Measurements from ENCODE around the gene TCTN2.
A peak's percentile ranks its signal among the peaks of the same experiment; 100 is the strongest.

Gene TCTN2

GRCh38 chr12:123686636-123687190 is 15.8 kb downstream of the TCTN2 start:
- DNase-seq (ENCODE audit: low spot score), result no peak

DNA sequence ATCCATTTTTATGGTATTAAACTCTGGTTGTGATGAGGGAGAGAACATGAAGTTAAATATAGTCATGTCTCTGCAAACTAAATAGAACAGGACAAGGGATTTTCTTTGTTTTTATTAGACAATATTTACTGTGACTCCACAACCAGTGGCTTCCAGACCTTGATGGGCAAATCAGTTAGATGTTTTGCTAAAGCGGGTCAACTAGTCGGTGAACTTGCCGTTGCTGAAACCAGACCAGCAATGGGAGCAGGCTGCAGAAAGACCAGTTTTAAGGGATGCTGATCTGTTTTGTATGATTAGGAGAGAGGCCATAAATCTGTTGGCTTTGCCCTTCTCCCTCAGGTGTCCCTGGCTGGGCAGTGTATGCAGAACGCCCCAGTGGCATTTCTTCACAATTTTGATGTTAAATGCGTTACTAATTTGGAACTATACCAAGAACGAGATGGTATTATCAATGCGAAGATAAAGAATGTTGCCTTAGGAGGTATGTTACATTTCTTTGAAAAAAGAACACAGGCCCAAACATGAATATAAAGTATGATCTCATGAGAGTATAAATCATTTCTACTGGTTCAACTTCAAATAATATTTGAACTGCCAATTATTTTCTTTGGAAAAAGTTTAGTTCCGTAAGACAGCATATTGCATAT is 19.4 kb downstream of the TCTN2 start:
- no peak for DNase-seq (ENCODE audit: low spot score)

DNA sequence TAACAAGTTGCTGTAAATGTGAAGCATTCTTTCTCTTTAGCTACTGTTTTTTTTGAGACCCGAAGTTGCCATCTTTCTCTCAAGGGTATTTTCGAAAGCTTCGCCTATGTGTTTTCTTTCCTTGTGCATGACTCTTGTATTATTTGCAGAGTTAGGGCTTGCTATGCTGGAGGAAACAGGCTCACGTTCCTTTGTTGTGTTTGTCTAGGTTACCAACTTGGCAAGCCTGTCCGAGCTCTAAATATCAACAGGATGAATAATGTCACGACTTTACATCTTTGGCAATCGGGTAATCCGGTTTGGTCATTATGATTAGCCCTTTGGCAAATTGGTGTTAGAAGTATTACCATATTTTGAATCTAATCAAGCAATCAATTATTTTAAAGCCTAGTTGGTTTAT is 25.3 kb downstream of the TCTN2 start:
- no peak for DNase-seq (ENCODE audit: low spot score)

DNA sequence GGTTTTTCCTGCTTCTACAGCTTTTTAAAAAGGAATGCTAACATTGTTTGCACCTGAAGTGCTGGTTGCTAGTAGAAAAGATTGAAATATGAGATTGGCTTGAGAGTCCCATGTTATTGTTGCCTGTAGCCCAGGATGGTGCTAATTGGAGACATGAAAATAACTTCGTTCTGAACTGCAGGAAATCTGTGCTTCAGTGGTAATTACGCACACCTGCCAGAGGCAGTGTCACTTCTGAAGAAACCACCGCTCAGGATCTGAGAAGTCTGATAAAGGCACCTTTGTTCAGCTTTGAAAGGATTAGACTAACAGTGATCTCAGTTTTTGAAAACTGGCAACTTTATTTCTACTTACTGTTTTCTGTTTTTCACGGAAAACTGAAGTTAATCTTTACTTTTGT is 25.7 kb downstream of the TCTN2 start:
- DNase-seq (ENCODE audit: low spot score), result no peak

- no peak for DNase-seq (ENCODE audit: low spot score)
These were observed 35.0 kb downstream of the TCTN2 start for GRCh38 chr12:123705935-123706334.

GRCh38 chr12:123707466-123707865 is 36.6 kb downstream of the TCTN2 start:
- DNase-seq (ENCODE audit: low spot score), result no peak

GRCh38 chr12:123712780-123713319 is 41.9 kb downstream of the TCTN2 start:
- DNase-seq (ENCODE audit: low spot score), result no peak

- DNase-seq (ENCODE audit: low spot score), result peak; percentile 26
These were observed 42.5 kb downstream of the TCTN2 start for GRCh38 chr12:123713398-123713797.

DNA sequence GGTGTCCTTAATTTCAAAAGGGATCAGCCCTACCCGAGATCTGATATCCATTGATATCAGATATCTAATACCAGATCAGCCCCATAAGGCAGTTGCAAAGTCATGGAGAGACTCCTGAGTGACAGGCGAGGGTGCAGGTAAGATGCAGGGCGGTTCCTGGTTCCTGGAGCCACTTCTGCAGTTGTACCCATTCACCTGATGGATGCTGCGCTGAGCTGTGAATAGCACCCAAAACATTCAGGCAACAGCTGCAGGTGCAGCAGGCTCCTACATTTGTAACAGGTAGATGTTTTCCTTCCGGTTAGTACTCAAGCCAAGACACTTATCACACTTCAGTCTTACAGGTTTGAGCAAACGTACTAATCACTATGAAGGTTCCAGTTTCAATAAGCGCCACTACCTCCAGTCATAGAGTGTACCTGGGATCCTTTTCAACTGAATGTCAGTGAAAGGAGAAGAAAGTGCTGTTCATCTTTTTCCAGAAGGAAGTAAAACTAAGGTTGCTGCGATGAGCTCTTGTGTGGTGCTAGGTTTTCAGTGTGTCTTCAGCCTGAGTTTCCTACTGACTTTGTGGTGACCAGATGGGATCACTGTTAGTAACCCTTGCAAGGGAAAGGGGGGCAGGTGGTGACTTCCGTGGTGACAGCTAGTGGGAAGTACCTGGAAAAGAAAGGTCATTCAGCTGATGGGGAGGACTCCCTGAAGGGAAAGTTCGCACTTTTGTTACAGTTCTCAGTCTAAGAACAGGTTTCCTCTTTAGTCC is 43.1 kb downstream of the TCTN2 start:
- no peak for DNase-seq (ENCODE audit: low spot score)

DNA sequence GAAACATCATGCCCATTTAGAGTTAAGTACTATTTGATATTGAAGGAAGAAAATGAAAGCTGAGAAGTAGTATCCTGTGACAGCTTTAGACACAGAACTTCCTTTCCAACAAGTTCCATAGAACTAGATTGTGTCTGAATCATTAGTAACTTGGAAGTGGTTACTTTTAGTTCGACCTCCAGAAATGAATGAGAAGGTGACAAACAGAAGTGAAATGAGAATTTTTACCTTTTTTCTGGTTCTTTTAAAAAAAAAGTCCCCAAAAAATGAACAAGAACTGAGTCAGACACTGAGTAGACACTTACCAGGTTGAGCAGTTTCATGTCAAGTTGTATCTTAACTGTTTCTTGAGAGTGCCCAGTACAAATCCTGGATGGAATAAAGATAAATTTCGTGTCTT is 44.3 kb downstream of the TCTN2 start:
- DNase-seq (ENCODE audit: low spot score), result no peak

GRCh38 chr12:123717350-123717749 is 46.4 kb downstream of the TCTN2 start:
- no peak for DNase-seq (ENCODE audit: low spot score)

GRCh38 chr12:123720141-123720814 is 49.4 kb downstream of the TCTN2 start:
- no peak for DNase-seq (ENCODE audit: low spot score)

DNA sequence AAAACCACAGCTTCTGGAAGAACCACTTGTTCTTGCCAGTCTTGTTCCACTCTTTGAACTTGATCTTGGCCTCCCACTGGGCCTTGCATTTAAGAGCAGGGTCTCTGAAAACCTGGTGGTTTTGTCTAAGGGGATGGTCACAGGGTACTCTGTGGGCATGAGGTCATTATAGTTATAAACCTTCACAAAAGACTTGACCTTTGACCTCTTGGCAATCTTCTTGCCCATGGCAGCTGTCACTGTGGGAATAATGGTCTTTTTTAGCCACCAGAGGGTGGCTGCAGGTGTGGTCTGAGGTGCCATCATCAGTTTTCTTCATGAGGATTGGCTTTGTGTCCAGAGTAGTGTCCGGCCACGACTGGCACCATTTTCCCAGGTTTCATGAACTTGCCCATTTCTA is 50.3 kb downstream of the TCTN2 start:
- DNase-seq (ENCODE audit: low spot score), result no peak

GRCh38 chr12:123723011-123723410 is 52.1 kb downstream of the TCTN2 start:
- DNase-seq (ENCODE audit: low spot score), result no peak

- no peak for DNase-seq (ENCODE audit: low spot score)
These were observed 52.9 kb downstream of the TCTN2 start for GRCh38 chr12:123723765-123724164.

- DNase-seq (ENCODE audit: low spot score), result no peak
These were observed 55.3 kb downstream of the TCTN2 start for GRCh38 chr12:123726244-123726643.

GRCh38 chr12:123726962-123727361 is 56.0 kb downstream of the TCTN2 start:
- no peak for DNase-seq (ENCODE audit: low spot score)

DNA sequence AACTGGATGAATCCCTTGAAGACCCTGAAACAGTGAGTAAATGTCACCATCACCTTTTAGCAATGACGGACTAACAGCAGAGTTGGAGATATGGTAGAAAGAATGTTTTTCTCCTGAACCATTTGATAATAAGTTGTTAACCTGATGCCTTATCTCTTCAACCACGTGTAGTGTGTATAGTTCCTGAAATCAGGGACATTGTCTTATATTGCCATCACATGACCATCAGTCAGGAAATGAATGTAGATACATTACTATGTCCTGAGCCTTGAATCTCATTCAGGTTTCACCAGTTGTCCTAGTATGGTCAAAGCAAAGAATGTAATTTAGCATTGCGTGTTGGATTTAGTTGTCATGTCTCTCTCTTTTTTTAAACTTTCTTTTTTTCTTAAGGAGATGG is 57.0 kb downstream of the TCTN2 start:
- no peak for DNase-seq (ENCODE audit: low spot score)

DNA sequence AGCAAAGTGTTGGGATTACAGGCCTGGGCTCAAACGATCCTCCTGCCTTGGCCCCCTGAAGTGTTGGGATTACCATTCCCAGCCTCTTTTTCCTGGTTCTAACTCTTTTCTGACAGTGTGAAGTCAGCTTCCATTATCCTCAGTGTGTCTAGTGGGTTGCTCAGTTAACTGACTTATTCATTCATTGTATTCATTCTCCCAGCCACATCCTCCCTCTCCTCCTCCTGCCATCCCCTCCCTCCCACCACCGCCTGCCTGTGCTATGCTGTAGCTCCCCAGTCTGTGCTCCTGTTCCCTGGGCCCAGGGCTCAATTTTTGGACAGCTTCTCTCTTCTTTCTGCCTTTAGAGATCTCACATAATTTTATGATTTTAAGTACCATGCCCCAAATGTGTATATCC is 60.7 kb downstream of the TCTN2 start:
- DNase-seq (ENCODE audit: low spot score), result no peak

GRCh38 chr12:123732251-123732650 is 61.3 kb downstream of the TCTN2 start:
- DNase-seq (ENCODE audit: low spot score), result no peak

DNA sequence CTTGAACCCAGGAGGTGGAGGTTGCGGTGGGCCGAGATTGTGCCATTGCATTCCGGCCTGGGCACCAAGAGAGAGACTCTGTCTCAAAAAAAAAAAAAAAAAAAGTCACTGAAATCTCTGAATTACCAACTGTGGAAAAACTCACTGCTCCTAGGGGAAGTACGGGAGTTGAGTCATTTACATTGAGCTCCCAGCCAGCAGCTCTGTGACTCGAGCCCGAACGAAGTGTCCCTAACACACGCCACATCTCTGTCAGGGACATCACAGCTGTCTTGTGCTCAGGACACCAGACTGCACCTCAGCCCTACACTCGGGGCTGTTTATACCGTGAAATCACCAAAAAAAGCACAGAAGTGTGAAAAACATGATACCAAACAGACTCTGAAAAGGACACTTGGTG is 62.3 kb downstream of the TCTN2 start:
- no peak for DNase-seq (ENCODE audit: low spot score)

DNA sequence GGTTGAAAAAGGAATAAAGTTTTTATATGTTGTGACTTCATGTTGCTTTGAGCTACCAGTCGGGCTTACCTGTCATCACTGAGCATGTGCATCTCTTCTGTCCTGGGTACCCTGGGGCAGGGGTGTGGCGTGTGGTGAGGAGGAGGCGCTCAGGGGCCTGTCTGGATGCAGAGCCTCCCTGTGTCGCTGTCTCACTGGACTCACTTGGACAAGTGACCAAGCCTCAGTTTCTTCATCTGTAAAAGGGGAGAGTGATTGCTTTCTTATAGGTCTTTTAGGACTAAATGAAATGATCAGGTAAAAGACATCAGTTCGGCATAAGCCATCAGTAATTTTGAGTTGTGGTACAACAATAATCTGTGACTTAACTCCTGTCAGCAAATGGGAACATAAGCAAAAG is 63.4 kb downstream of the TCTN2 start:
- DNase-seq (ENCODE audit: low spot score), result no peak
